Glutamatergic neuron (in vitro differentiated cells): ENCODE results near the gene TACC2. TPM values are rescaled to one million over a fixed set of nuclear protein-coding genes. Genes with fewer than 3 reads are reported as not detected.

Source experiments
- DNase-seq: peaks from one replicate; pipeline ENCODE4 v3.0.0; 2022
- H3K27ac Mint-ChIP-seq: one replicate; pipeline ENCODE4 v1.8.0; 2020; ENCODE audit warnings: mild to moderate bottlenecking, mixed read lengths, inconsistent platforms; ENCODE audit not compliant: unreplicated experiment
- H3K27me3 Mint-ChIP-seq: one replicate; pipeline ENCODE4 v1.8.0; 2020; ENCODE audit warnings: mild to moderate bottlenecking, moderate library complexity, mixed read lengths, inconsistent platforms; ENCODE audit not compliant: unreplicated experiment
- H3K36me3 Mint-ChIP-seq: one replicate; pipeline ENCODE4 v1.8.0; 2020; ENCODE audit warnings: mild to moderate bottlenecking, mixed read lengths, inconsistent platforms; ENCODE audit not compliant: unreplicated experiment
- H3K4me1 Mint-ChIP-seq: one replicate; pipeline ENCODE4 v1.8.0; 2020; ENCODE audit warnings: mild to moderate bottlenecking, low read depth, mixed read lengths, inconsistent platforms; ENCODE audit not compliant: unreplicated experiment
- H3K4me3 Mint-ChIP-seq: one replicate; pipeline ENCODE4 v1.8.0; 2020; ENCODE audit warnings: mild to moderate bottlenecking, mixed read lengths, inconsistent platforms; ENCODE audit not compliant: unreplicated experiment
- H3K9me3 Mint-ChIP-seq: one replicate; pipeline ENCODE4 v1.8.0; 2020; ENCODE audit warnings: mild to moderate bottlenecking, moderate library complexity, mixed read lengths, inconsistent platforms; ENCODE audit not compliant: unreplicated experiment
- CTCF ChIP-seq: fragments of 200-600 bp; sonication (generic); IDR thresholded peaks from one replicate; pipeline ENCODE4 v1.5.0; 2021; ENCODE audit not compliant: partially characterized antibody, unreplicated experiment
- total RNA-seq: library from RNA; stranded (reverse); fragmentation: NEBNext Ultra II Directional; extraction: Animal tissue kit (Norgen Biotek cat#: 25700); gene quantifications from one replicate; pipeline ENCODE4 v1.2.1, GENCODE V29; 2021; ENCODE audit not compliant: unreplicated experiment

Gene TACC2
- total RNA-seq, 1 donor from 2014 or later = 499 TPM

GRCh38 chr10:122237331-122237990 is 248.5 kb downstream of the TACC2 start:
- H3K4me1 Mint-ChIP-seq = peaks cover 34% of the 10 kb centered on the region
- H3K36me3 Mint-ChIP-seq = peaks cover 13% of the 10 kb centered on the region
- DNase-seq = no peak
- TF ChIP-seq CTCF = no peak
- H3K9me3 Mint-ChIP-seq = peaks cover 34% of the 10 kb centered on the region
- no peak overlapping the region for H3K27ac Mint-ChIP-seq
- H3K4me3 Mint-ChIP-seq = no peak overlapping the region
- H3K27me3 Mint-ChIP-seq = peaks cover 26% of the 10 kb centered on the region

- no peak for DNase-seq
- peaks cover 13% of the 10 kb centered on the region for H3K36me3 Mint-ChIP-seq
- TF ChIP-seq CTCF = no peak
Measured at GRCh38 chr10:122239578-122240257, 250.8 kb downstream of the TACC2 start.

GRCh38 chr10:122240401-122240800 is 251.4 kb downstream of the TACC2 start:
- H3K36me3 Mint-ChIP-seq = peaks cover 13% of the 10 kb centered on the region
- TF ChIP-seq CTCF = no peak
- DNase-seq = no peak
- H3K27me3 Mint-ChIP-seq = peaks cover 25% of the 10 kb centered on the region
- peaks cover 30% of the 10 kb centered on the region for H3K9me3 Mint-ChIP-seq
- H3K4me3 Mint-ChIP-seq = no peak overlapping the region
- peaks cover 25% of the 10 kb centered on the region for H3K4me1 Mint-ChIP-seq
- peak overlapping the region; percentile 7 for H3K27ac Mint-ChIP-seq

More at GRCh38 chr10:122239578-122240257, 250.8 kb downstream of the TACC2 start:
- Mint-ChIP-seq H3K27ac (peak overlapping the region; percentile 30), H3K27me3 (peaks cover 23% of the 10 kb centered on the region), H3K4me3 (no peak overlapping the region), H3K4me1 (peaks cover 22% of the 10 kb centered on the region), H3K9me3 (peaks cover 31% of the 10 kb centered on the region)

GRCh38 chr10:122241836-122242235 is 252.9 kb downstream of the TACC2 start:
- no peak for DNase-seq
- no peak for TF ChIP-seq CTCF
- no peak overlapping the region for H3K4me3 Mint-ChIP-seq
- no peak overlapping the region for H3K27ac Mint-ChIP-seq
- peaks cover 5% of the 10 kb centered on the region for H3K36me3 Mint-ChIP-seq
- H3K9me3 Mint-ChIP-seq = peaks cover 26% of the 10 kb centered on the region
- peaks cover 23% of the 10 kb centered on the region for H3K4me1 Mint-ChIP-seq
- H3K27me3 Mint-ChIP-seq = peaks cover 23% of the 10 kb centered on the region

GRCh38 chr10:122243550-122243949 is 254.6 kb downstream of the TACC2 start:
- no peak overlapping the region for H3K4me3 Mint-ChIP-seq
- peaks cover 24% of the 10 kb centered on the region for H3K27me3 Mint-ChIP-seq
- H3K36me3 Mint-ChIP-seq = peaks cover 19% of the 10 kb centered on the region
- H3K4me1 Mint-ChIP-seq = peaks cover 30% of the 10 kb centered on the region
- no peak for DNase-seq
- TF ChIP-seq CTCF = no peak
- H3K27ac Mint-ChIP-seq = no peak overlapping the region
- peaks cover 35% of the 10 kb centered on the region for H3K9me3 Mint-ChIP-seq
